Measurements from ENCODE around the gene MACROD2. TPM values are rescaled to one million over a fixed set of nuclear protein-coding genes. Genes with fewer than 3 reads are reported as not detected.
"Not testable (repeated sequence)": the region's sequence is repeated elsewhere in the genome, so short reads cannot be mapped to it uniquely, and the experiment has no call there.

The MACROD2 gene
- total RNA-seq, 4 donors from 2014 or later, result 12.6 to 60.3 (median 18.9) TPM

GRCh38 chr20:14033310-14033709, 38.0 kb downstream of the MACROD2 start:
- TF ChIP-seq CTCF (IDR thresholded peaks at IDR 0.05) (no peak), EP300 (IDR thresholded peaks at IDR 0.05) (no peak), POLR2AphosphoS5 (IDR thresholded peaks at IDR 0.05) (no peak), POLR2A (IDR thresholded peaks at IDR 0.05) (no peak)
- no peak overlapping the region for H3K27ac ChIP-seq
- H3K9me3 ChIP-seq, result no peaks in the 10 kb centered on the region
- DNase-seq (ENCODE audit: low spot score in 2 of 2), result no peak
- 90% methylated on average over 1 of the region's 1 CpG for WGBS
- no peak overlapping the region for H3K4me3 ChIP-seq
- H3K27me3 ChIP-seq, result no peaks in the 10 kb centered on the region
- no peaks in the 10 kb centered on the region for H3K4me1 ChIP-seq
- no peaks in the 10 kb centered on the region for H3K36me3 ChIP-seq

GRCh38 chr20:14036567-14036966, 41.3 kb downstream of the MACROD2 start:
- H3K36me3 ChIP-seq, result no peaks in the 10 kb centered on the region
- no peak for DNase-seq (ENCODE audit: low spot score in 2 of 2)
- 92% methylated on average over 7 of the region's 7 CpGs for WGBS
- H3K27ac ChIP-seq, result no peak overlapping the region
- no peak for TF ChIP-seq POLR2A (IDR thresholded peaks at IDR 0.05)
- no peak for TF ChIP-seq CTCF (IDR thresholded peaks at IDR 0.05)
- TF ChIP-seq EP300 (IDR thresholded peaks at IDR 0.05), result no peak
- no peak for TF ChIP-seq POLR2AphosphoS5 (IDR thresholded peaks at IDR 0.05)
- no peaks in the 10 kb centered on the region for H3K9me3 ChIP-seq
- no peaks in the 10 kb centered on the region for H3K27me3 ChIP-seq
- H3K4me3 ChIP-seq, result no peak overlapping the region
- H3K4me1 ChIP-seq, result no peaks in the 10 kb centered on the region

- WGBS, result 85% methylated on average over 4 of the region's 28 CpGs
- not testable (repeated sequence) for H3K4me1 ChIP-seq, H3K4me3 ChIP-seq
Observed at GRCh38 chr20:14044712-14045276, 49.5 kb downstream of the MACROD2 start.

GRCh38 chr20:14046534-14046933, 51.2 kb downstream of the MACROD2 start:
- TF ChIP-seq EP300 (IDR thresholded peaks at IDR 0.05) (no peak), POLR2AphosphoS5 (IDR thresholded peaks at IDR 0.05) (no peak), POLR2A (IDR thresholded peaks at IDR 0.05) (no peak), CTCF (IDR thresholded peaks at IDR 0.05) (no peak)
- 97% methylated on average over 2 of the region's 2 CpGs for WGBS
- Histone ChIP-seq H3K27ac (no peak overlapping the region), H3K9me3 (no peaks in the 10 kb centered on the region), H3K27me3 (no peaks in the 10 kb centered on the region), H3K4me3 (no peak overlapping the region), H3K36me3 (no peaks in the 10 kb centered on the region), H3K4me1 (no peaks in the 10 kb centered on the region)
- no peak for DNase-seq (ENCODE audit: low spot score in 2 of 2)

More at GRCh38 chr20:14044712-14045276, 49.5 kb downstream of the MACROD2 start:
- not testable (repeated sequence) for DNase-seq (ENCODE audit: low spot score in 2 of 2); H3K27me3 ChIP-seq; H3K9me3 ChIP-seq; H3K36me3 ChIP-seq; H3K27ac ChIP-seq

GRCh38 chr20:14049111-14049510, 53.8 kb downstream of the MACROD2 start:
- Histone ChIP-seq H3K4me1 (no peaks in the 10 kb centered on the region), H3K4me3 (no peak overlapping the region), H3K36me3 (no peaks in the 10 kb centered on the region), H3K9me3 (no peaks in the 10 kb centered on the region), H3K27ac (no peak overlapping the region), H3K27me3 (no peaks in the 10 kb centered on the region)
- no peak for DNase-seq (ENCODE audit: low spot score in 2 of 2)
- WGBS, result 79% methylated on average over 4 of the region's 4 CpGs
- TF ChIP-seq POLR2A (IDR thresholded peaks at IDR 0.05) (no peak), POLR2AphosphoS5 (IDR thresholded peaks at IDR 0.05) (no peak), CTCF (IDR thresholded peaks at IDR 0.05) (no peak), EP300 (IDR thresholded peaks at IDR 0.05) (no peak)

- H3K4me1 ChIP-seq, result no peaks in the 10 kb centered on the region
- WGBS, result 73% methylated on average over 1 of the region's 1 CpG
- no peaks in the 10 kb centered on the region for H3K9me3 ChIP-seq
- no peaks in the 10 kb centered on the region for H3K27me3 ChIP-seq
- no peak overlapping the region for H3K27ac ChIP-seq
- H3K4me3 ChIP-seq, result no peak overlapping the region
- no peaks in the 10 kb centered on the region for H3K36me3 ChIP-seq
- no peak for DNase-seq (ENCODE audit: low spot score in 2 of 2)
- TF ChIP-seq POLR2A (IDR thresholded peaks at IDR 0.05), result no peak
- no peak for TF ChIP-seq EP300 (IDR thresholded peaks at IDR 0.05)
- no peak for TF ChIP-seq CTCF (IDR thresholded peaks at IDR 0.05)
- no peak for TF ChIP-seq POLR2AphosphoS5 (IDR thresholded peaks at IDR 0.05)
Observed at GRCh38 chr20:14051454-14051853, 56.1 kb downstream of the MACROD2 start.

Measured in suprapubic skin (tissue), 4 donors.